Muscle layer of duodenum (tissue), 2 donors: Measurements from ENCODE around the gene SLC35C1.

ENCODE experiments used
- H3K27ac ChIP-seq: one replicate; pipeline ENCODE4 v1.7.0; 2013; ENCODE audit warnings: mild to moderate bottlenecking, low read length
- H3K27me3 ChIP-seq: one replicate; pipeline ENCODE4 v1.7.0; 2013; ENCODE audit warnings: low read depth, mild to moderate bottlenecking, control low read depth, low read length
- H3K36me3 ChIP-seq, 2 donors: one replicate each; pipeline ENCODE4 v1.7.0; 2013; ENCODE audit warnings: low read length in 2 of 2, control low read depth in 1 of 2, mild to moderate bottlenecking in 1 of 2; ENCODE audit not compliant: insufficient read depth in 2 of 2, control insufficient read depth in 1 of 2
- H3K4me1 ChIP-seq, 2 donors: one replicate each; pipeline ENCODE4 v1.7.0; 2013; ENCODE audit warnings: low read length in 2 of 2, mild to moderate bottlenecking in 2 of 2, control low read depth in 1 of 2, moderate library complexity in 1 of 2; ENCODE audit not compliant: insufficient read depth in 2 of 2, control insufficient read depth in 1 of 2
- H3K4me3 ChIP-seq, 2 donors: one replicate each; pipeline ENCODE4 v1.7.0; 2013; ENCODE audit warnings: low read length in 2 of 2, low read depth in 1 of 2, mild to moderate bottlenecking in 1 of 2
- H3K9me3 ChIP-seq, 2 donors: one replicate each; pipeline ENCODE4 v1.7.0; 2013; ENCODE audit warnings: low read length in 2 of 2, control low read depth in 1 of 2, mild to moderate bottlenecking in 1 of 2; ENCODE audit not compliant: control insufficient read depth in 1 of 2
- donor health status: healthy.

The SLC35C1 gene

DNA sequence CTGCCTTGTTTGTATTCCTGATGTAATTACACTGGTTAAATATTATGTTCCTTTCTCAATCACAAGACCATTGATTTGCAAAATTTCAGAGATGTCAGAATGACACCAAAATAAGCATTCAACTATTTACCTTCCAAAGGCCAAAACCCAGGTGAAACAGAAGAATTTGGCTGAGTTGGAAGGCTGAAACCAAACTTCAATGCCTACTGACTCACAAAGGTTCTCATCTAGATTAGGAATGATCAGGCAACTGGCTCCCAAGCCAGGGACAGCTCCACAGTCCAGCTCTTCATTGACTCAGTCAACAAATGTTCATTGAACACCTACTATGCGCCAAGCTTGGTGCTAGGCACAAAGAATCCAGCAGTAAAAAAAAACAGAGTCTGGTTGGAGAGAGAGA is 13.4 kb upstream of the SLC35C1 start:
- Histone ChIP-seq H3K9me3 (no peaks in the 10 kb centered on the region), H3K4me1 (no peaks in the 10 kb centered on the region), H3K27ac (no peak overlapping the region), H3K27me3 (no peaks in the 10 kb centered on the region), H3K36me3 (no peaks in the 10 kb centered on the region), H3K4me3 (no peak overlapping the region)

DNA sequence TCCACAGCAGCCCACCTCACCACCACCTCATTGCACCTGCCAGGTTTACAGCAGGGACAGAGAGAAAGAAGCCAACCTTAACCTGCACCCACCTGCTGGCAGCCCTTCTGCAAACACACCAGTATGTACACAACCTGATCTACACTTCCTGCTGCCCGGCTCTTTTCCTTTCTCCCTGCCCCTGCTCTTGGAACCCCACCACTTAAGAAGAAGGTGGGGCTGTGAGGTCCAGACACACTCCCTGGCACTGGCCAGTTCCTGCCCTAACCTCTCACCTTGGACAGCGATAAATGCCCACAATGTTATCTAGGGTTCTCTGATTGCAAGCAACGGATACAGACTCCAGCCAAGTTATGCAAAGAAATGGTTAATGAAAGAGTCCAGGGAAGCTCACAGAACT is 10.8 kb upstream of the SLC35C1 start:
- no peaks in the 10 kb centered on the region for H3K27me3 ChIP-seq
- no peaks in the 10 kb centered on the region for H3K9me3 ChIP-seq
- H3K36me3 ChIP-seq = no peaks in the 10 kb centered on the region
- no peaks in the 10 kb centered on the region for H3K4me1 ChIP-seq
- no peak overlapping the region for H3K27ac ChIP-seq
- no peak overlapping the region for H3K4me3 ChIP-seq

DNA sequence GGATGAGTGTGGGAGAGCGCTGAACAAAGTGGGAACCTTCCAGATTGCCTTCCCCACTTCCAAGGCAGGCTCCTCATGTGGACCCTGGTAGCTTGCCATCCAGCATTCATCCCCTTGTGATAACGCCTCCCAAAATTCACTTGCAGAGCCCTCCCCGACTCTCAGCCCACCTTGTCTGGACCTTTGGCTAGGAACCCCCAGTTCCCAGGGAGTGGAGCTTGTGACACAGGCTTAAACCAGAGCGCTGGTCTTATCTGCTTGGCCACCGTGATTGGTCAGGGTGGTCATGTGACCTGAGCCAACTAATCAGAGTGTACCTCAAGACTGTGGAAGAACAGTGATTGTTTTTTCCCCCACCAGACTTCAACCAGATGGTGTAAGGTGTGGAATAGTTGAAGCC is 9.6 kb upstream of the SLC35C1 start:
- no peaks in the 10 kb centered on the region for H3K4me1 ChIP-seq
- H3K4me3 ChIP-seq = no peak overlapping the region
- H3K27me3 ChIP-seq = no peaks in the 10 kb centered on the region
- H3K27ac ChIP-seq = no peak overlapping the region
- no peaks in the 10 kb centered on the region for H3K36me3 ChIP-seq
- H3K9me3 ChIP-seq = no peaks in the 10 kb centered on the region

DNA sequence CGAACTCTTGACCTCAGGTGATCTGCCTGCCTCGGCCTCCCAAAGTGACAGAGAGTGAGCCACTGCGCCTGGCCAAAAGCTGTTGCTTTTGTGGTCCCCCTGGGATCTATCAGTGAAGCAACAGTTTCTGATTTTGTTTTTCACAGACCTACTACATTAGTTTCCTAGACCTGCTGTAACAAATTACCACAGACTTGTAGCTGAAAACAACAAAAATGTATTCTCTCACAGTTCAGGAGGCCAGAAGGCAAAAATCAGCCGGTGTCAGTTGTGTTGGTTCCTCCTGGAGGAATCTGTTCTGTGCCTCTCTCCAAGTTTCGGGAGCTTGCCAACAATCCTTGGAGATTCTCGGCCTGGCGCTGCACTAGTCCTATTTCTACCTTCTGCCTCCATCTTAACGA is 8.5 kb upstream of the SLC35C1 start:
- Histone ChIP-seq H3K4me3 (no peak overlapping the region), H3K4me1 (no peaks in the 10 kb centered on the region), H3K36me3 (no peaks in the 10 kb centered on the region), H3K27ac (no peak overlapping the region), H3K27me3 (no peaks in the 10 kb centered on the region), H3K9me3 (no peaks in the 10 kb centered on the region)

- no peaks in the 10 kb centered on the region for H3K9me3 ChIP-seq
- peak overlapping the region; percentile 0 for H3K27ac ChIP-seq
- no peaks in the 10 kb centered on the region for H3K36me3 ChIP-seq
- H3K4me1 ChIP-seq = peaks cover 0 to 3% of the 10 kb centered on the region in 2 donors
- H3K27me3 ChIP-seq = no peaks in the 10 kb centered on the region
- H3K4me3 ChIP-seq = no peak overlapping the region
Observed at GRCh38 chr11:45798793-45799441, 6.0 kb upstream of the SLC35C1 start.

- no peaks in the 10 kb centered on the region for H3K27me3 ChIP-seq
- peak overlapping the region; percentile 0 for H3K27ac ChIP-seq
- H3K4me3 ChIP-seq = no peak overlapping the region
- no peaks in the 10 kb centered on the region for H3K36me3 ChIP-seq
- H3K9me3 ChIP-seq = no peaks in the 10 kb centered on the region
- peaks cover 0 to 6% of the 10 kb centered on the region in 2 donors for H3K4me1 ChIP-seq
Observed at GRCh38 chr11:45799562-45799961, 5.4 kb upstream of the SLC35C1 start.

DNA sequence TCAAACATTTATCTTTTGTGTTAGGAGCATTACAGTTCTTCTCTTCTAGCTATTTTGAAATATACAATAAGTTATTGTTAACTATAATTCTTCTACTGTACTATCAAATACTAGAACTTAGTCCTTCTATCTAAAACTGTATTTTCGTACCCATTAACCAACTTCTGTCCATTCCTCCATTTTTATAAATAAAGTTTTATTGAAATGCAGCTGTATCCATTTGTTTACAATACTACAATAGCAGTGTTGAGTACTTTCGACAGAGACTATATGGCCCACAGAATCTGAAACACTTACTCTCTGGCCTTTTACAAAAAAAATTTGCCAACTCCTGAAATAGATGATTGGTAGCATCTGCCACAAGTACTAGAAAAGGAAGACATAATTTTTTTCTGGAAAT is 4.7 kb upstream of the SLC35C1 start:
- Histone ChIP-seq H3K9me3 (no peaks in the 10 kb centered on the region), H3K36me3 (no peaks in the 10 kb centered on the region), H3K4me3 (no peak overlapping the region), H3K4me1 (peaks cover 0 to 6% of the 10 kb centered on the region in 2 donors), H3K27me3 (no peaks in the 10 kb centered on the region), H3K27ac (no peak overlapping the region)

GRCh38 chr11:45801723-45802315 is 3.1 kb upstream of the SLC35C1 start:
- peaks cover 9 to 22% of the 10 kb centered on the region in 2 donors for H3K4me1 ChIP-seq
- no peaks in the 10 kb centered on the region for H3K27me3 ChIP-seq
- H3K4me3 ChIP-seq = no peak overlapping the region
- no peaks in the 10 kb centered on the region for H3K36me3 ChIP-seq
- H3K27ac ChIP-seq = peak overlapping the region; percentile 57
- no peaks in the 10 kb centered on the region for H3K9me3 ChIP-seq

DNA sequence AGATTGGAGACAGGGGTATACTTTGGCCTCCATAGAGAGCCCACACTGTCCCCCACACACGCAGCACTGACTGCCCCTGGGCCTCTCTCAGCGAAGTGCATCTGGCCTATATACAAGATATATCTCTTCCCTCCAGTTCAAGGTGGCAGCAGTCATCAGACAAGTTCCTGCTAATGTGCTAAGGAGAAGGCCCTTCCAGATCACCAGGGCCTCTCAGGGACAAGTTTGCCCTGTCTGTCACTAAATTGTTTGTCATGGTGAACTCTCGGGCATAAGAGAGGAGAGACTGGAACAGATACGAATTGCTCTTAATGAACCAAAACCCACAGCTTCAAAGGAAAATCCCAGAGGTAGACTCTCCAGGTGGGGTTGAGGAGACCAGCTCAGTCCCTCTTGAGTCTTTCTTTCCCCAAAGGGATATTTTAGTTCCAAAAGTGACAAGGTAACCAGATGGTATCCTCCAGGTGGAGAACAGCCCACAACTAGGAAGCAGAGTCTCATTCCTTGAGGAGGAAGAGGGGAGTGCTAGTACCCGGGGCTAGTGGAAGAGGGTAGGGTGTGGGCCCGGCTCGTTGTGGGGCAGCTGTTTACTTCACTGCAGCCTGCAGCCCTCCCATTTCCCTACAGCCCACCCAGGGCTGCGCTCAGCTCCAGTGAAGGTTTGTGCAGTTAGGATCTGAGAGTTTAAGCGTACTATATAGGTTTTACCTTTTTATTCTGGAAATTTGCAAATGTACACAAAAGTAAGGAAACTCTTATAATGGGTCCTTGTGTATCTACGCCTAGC is 2.2 kb upstream of the SLC35C1 start:
- no peak overlapping the region for H3K4me3 ChIP-seq
- no peaks in the 10 kb centered on the region for H3K27me3 ChIP-seq
- peak overlapping the region; percentile 57 for H3K27ac ChIP-seq
- no peaks in the 10 kb centered on the region for H3K36me3 ChIP-seq
- H3K4me1 ChIP-seq = peaks cover 18 to 31% of the 10 kb centered on the region in 2 donors
- H3K9me3 ChIP-seq = no peaks in the 10 kb centered on the region

- H3K4me3 ChIP-seq = peak overlapping the region; percentile 80 to 87
- H3K4me1 ChIP-seq = peaks cover 18 to 34% of the 10 kb centered on the region in 2 donors
- H3K27me3 ChIP-seq = no peaks in the 10 kb centered on the region
- H3K36me3 ChIP-seq = peaks cover 0 to 4% of the 10 kb centered on the region in 2 donors
- peak overlapping the region; percentile 78 for H3K27ac ChIP-seq
- H3K9me3 ChIP-seq = no peaks in the 10 kb centered on the region
Observed at GRCh38 chr11:45803971-45804760, 783 bp upstream of the SLC35C1 start.
